GM12878 (cell line): ENCODE results near the gene SGMS1. TPM values are rescaled to one million over a fixed set of nuclear protein-coding genes. Genes with fewer than 3 reads are reported as not detected.

ENCODE experiments used
- ATAC-seq: fragments of 200-7000 bp; cut with Tn5 transposase; 3 replicates; pipeline ENCODE4 v1.9.1; 2020; ENCODE audit warnings: mild to moderate bottlenecking, moderate library complexity
- BruUV-seq: library from RNA; stranded (reverse); fragments of 400-500 nt; replicated peaks from 2 replicates; lab custom pipeline; 2021; lab: Mats Ljungman, UMichigan
- CTCF ChIA-PET: fragments of 300-600 bp; sonication (Branson Sonifier 250); formaldehyde crosslinking; extraction: SDS; loops from one replicate; lab custom pipeline; 2021; ENCODE audit warnings: inconsistent platforms; lab: Yijun Ruan, JAX
- POLR2A ChIA-PET: fragments of 350-600 bp; formaldehyde crosslinking; extraction: SDS; loops from one replicate; lab custom pipeline; 2021; ENCODE audit warnings: inconsistent platforms; lab: Charles Lee
- RAD21 ChIA-PET: fragments of 300-600 bp; sonication (Branson Sonifier 250); formaldehyde crosslinking; loops from one replicate; lab custom pipeline; 2023; ENCODE audit warnings: antibody characterized with exemption; ENCODE audit not compliant: unreplicated experiment; lab: Charles Lee
- SMC1A ChIA-PET: fragments of 300-600 bp; sonication (Branson Sonifier 250); formaldehyde crosslinking; loops from one replicate; lab custom pipeline; 2023; ENCODE audit not compliant: unreplicated experiment, uncharacterized antibody; lab: Charles Lee
- DNase-seq: peaks from one replicate; pipeline ENCODE4 v3.0.0-alpha.2; 2011; ENCODE audit warnings: low read depth, low spot score
- FAIRE-seq: peaks from 3 replicates; lab custom pipeline; 2011; peaks lifted over from hg19 to GRCh38; lab: Jason Lieb, UNC
- H2AFZ ChIP-seq: 2 replicates; pipeline ENCODE4 v1.6.0; 2011; ENCODE audit warnings: low read depth, low read length, control low read depth; ENCODE audit not compliant: control insufficient read depth
- H3K27ac ChIP-seq: 2 replicates; pipeline ENCODE4 v1.5.1; 2011; ENCODE audit warnings: control low read depth; ENCODE audit not compliant: control insufficient read depth, insufficient read depth
- H3K27me3 ChIP-seq, 2 experiments: replicated peaks in 1 of 2; 2 replicates each; pipeline versions ENCODE4 v1.6.0 to v1.6.1; 2011; ENCODE audit warnings: low read length in 1 of 2; ENCODE audit not compliant: control insufficient read depth in 2 of 2, insufficient read depth in 2 of 2
- H3K36me3 ChIP-seq, 2 experiments: 2 replicates each; pipeline ENCODE4 v1.5.1; 2011; ENCODE audit warnings: low read length in 1 of 2; ENCODE audit not compliant: control insufficient read depth in 2 of 2, insufficient read depth in 2 of 2
- H3K4me1 ChIP-seq: 2 replicates; pipeline ENCODE4 v1.6.1; 2011; ENCODE audit warnings: mild to moderate bottlenecking, low read length, moderate library complexity, mixed read lengths; ENCODE audit not compliant: control insufficient read depth, insufficient read depth
- H3K4me2 ChIP-seq: 2 replicates; pipeline ENCODE4 v1.6.0; 2011; ENCODE audit warnings: control low read depth; ENCODE audit not compliant: control insufficient read depth, insufficient read depth
- H3K4me3 ChIP-seq: fragments of 200-600 bp; sonication (generic); 2 replicates; pipeline ENCODE4 v1.5.1; 2016
- H3K79me2 ChIP-seq: 2 replicates; pipeline ENCODE4 v1.6.0; 2011; ENCODE audit warnings: low read length; ENCODE audit not compliant: control insufficient read depth, insufficient read depth
- H3K9ac ChIP-seq: 2 replicates; pipeline ENCODE4 v1.8.0; 2011; ENCODE audit warnings: low read length, control low read depth, mixed read lengths; ENCODE audit not compliant: control insufficient read depth, insufficient read depth
- H3K9me3 ChIP-seq: replicated peaks from 3 replicates; pipeline ENCODE4 v1.5.1; 2011; ENCODE audit warnings: mild to moderate bottlenecking, low read length; ENCODE audit not compliant: control insufficient read depth, insufficient read depth
- H4K20me1 ChIP-seq: 2 replicates; pipeline ENCODE4 v1.6.0; 2011; ENCODE audit not compliant: control insufficient read depth, insufficient read depth
- EP300 ChIP-seq, 2 experiments: fragments of 150-350 bp in 1 of 2; IDR thresholded peaks; 2 replicates each; pipeline ENCODE4 v1.6.1; 2011 to 2012; ENCODE audit warnings: low read depth in 2 of 2, low read length in 2 of 2, borderline replicate concordance in 1 of 2, improper control_type of control experiment in 1 of 2, inconsistent platforms in 1 of 2; ENCODE audit not compliant: control insufficient read depth in 1 of 2
- IKZF1 ChIP-seq: fragments of 450-650 bp; conservative IDR thresholded peaks from 2 replicates; pipeline ENCODE4 v1.6.1; 2017; ENCODE audit warnings: antibody characterized with exemption, mild to moderate bottlenecking
- IRF4 ChIP-seq: IDR thresholded peaks from 2 replicates; pipeline ENCODE4 v1.6.1; 2011; ENCODE audit warnings: low read depth, low read length
- KAT2A ChIP-seq: conservative IDR thresholded peaks from 2 replicates; pipeline ENCODE4 v1.6.1; 2011; ENCODE audit warnings: low read depth, low read length; ENCODE audit not compliant: control insufficient read depth
- POLR2AphosphoS2 ChIP-seq: IDR thresholded peaks from 2 replicates; pipeline ENCODE4 v1.6.1; 2011; ENCODE audit warnings: low read depth, mild to moderate bottlenecking, low read length, improper control_type of control experiment, moderate library complexity
- RAD21 ChIP-seq: IDR thresholded peaks from 2 replicates; pipeline ENCODE4 v1.6.1; 2011; ENCODE audit warnings: mild to moderate bottlenecking, low read depth, low read length, moderate library complexity; ENCODE audit not compliant: insufficient read depth
- SUPT20H ChIP-seq: IDR thresholded peaks from 2 replicates; pipeline ENCODE4 v1.6.1; 2011; ENCODE audit warnings: low read depth, mild to moderate bottlenecking, low read length, moderate library complexity, borderline replicate concordance; ENCODE audit not compliant: control insufficient read depth
- USF2 ChIP-seq: IDR thresholded peaks from 2 replicates; pipeline ENCODE4 v1.6.1; 2011; ENCODE audit warnings: low read depth, low read length, improper control_type of control experiment, borderline replicate concordance
- ZNF217 ChIP-seq: fragments of 450-650 bp; IDR thresholded peaks from 2 replicates; pipeline ENCODE4 v1.6.1; 2017; ENCODE audit warnings: antibody characterized with exemption, mild to moderate bottlenecking
- WGBS: methylation state at CpG from one replicate; pipeline ENCODE4 v1.1.6; 2016; ENCODE audit warnings: low lambda C conversion rate; ENCODE audit not compliant: insufficient replicate concordance, insufficient coverage; ENCODE audit errors: missing lambda C conversion rate; 5-methylcytosine and 5-hydroxymethylcytosine counted together
- in situ Hi-C: fragments of 300-500 bp; cut with MboI; formaldehyde crosslinking; loops from 9 replicates; pipeline ENCODE4 v1.14.3; 2018; ENCODE audit warnings: mixed read lengths
- intact Hi-C: fragments of 100-400 bp; cut with micrococcal nuclease; formaldehyde crosslinking; loops from one replicate; pipeline ENCODE4 v1.14.2; 2022; ENCODE audit not compliant: unreplicated experiment
- polyA plus RNA-seq, 11 experiments: library from polyadenylated mRNA; depleted of rRNA in 4 of 11; unstranded in 6 of 11; stranded (reverse) in 5 of 11; fragments of >200 nt; fragmentation: Nextera tagmentation in 4 of 11; fragmentation: Illumina TruSeq in 1 of 11; extraction: Ambion mirVana in 4 of 11; extraction: Trizol in 1 of 11; gene quantifications; 1 replicate in 1 of 11; 2 replicates in 10 of 11; pipeline versions ENCODE4 v1.2.1 to v1.2.3, GENCODE V29; 2011 to 2016; ENCODE audit warnings: inconsistent platforms in 2 of 11, missing spikeins in 2 of 11, low read depth in 1 of 11
- total RNA-seq, 4 experiments: library from RNA; depleted of rRNA in 3 of 4; stranded (reverse); fragments of >200 nt in 3 of 4; fragmentation: Illumina TruSeq in 1 of 4; extraction: Trizol in 1 of 4; gene quantifications; 2 replicates each; pipeline versions ENCODE4 v1.2.1 to v1.2.3, GENCODE V29; 2013 to 2021

Gene SGMS1
- total and polyA plus RNA-seq, 10 of the 15 experiments (the other 5 are each of a cell fraction or from before 2014, with no cell fraction given), result 1.4 to 14.5 (median 4.9) TPM

- TF ChIP-seq ZNF217 (no peak), IKZF1 (0 out of 2 replicates have a peak, but pooled peaks have one; percentile 11), SUPT20H (no peak), USF2 (no peak), RAD21 (peak; percentile 78), EP300 (IDR thresholded peaks at IDR 0.05; ENCODE audit: borderline replicate concordance in 1 of 2, control insufficient read depth in 1 of 2, low read depth in 2 of 2, low read length in 2 of 2) (no peak), KAT2A (no peak), IRF4 (0 out of 2 replicates have a peak, but pooled peaks have one; percentile 33)
Observed at GRCh38 chr10:50275650-50276235, 348.0 kb downstream of the SGMS1 start (continued).

- WGBS, result 82% methylated on average over 7 of the region's 7 CpGs
- in situ Hi-C loops (no loop called here), intact Hi-C loops (no loop called here)
- Histone ChIP-seq H3K79me2 (no peaks in the 10 kb centered on the region), H3K4me3 (no peak overlapping the region), H3K4me2 (no peak overlapping the region), H3K4me1 (no peaks in the 10 kb centered on the region), H3K27ac (no peak overlapping the region), H2AFZ (no peak overlapping the region), H4K20me1 (no peaks in the 10 kb centered on the region), H3K36me3 (no peaks in the 10 kb centered on the region), H3K9me3 (no peaks in the 10 kb centered on the region), H3K27me3 (peaks cover 0 to 5% of the 10 kb centered on the region in 2 experiments; a peak in 1 of 4 replicates), H3K9ac (no peak overlapping the region)
- no peak for TF ChIP-seq POLR2AphosphoS2
- POLR2A ChIA-PET, result interaction anchor here (0.6 kb wide), 1 partner anchor 266 kb away, joined by 10 read pairs; no protein-coding TSS in a partner anchor
- RAD21 ChIA-PET, result no interaction called here
- CTCF ChIA-PET, result interaction anchor here (4.8 kb wide), 1 partner anchor 47 kb away, joined by 59 read pairs; no protein-coding TSS in a partner anchor
- FAIRE-seq (no peak), DNase-seq (no peak), ATAC-seq (no peak)
- SMC1A ChIA-PET, result interaction anchor here (1.4 kb wide), 1 partner anchor 13 kb away, joined by 3 read pairs; no protein-coding TSS in a partner anchor
- BruUV-seq, result no TSS peak
Observed at GRCh38 chr10:50272531-50272930, 351.2 kb downstream of the SGMS1 start.
